Brain microvascular endothelial cell (primary cell): ENCODE data around the gene PRR16.
"Not testable (repeated sequence)": the region's sequence is repeated elsewhere in the genome, so short reads cannot be mapped to it uniquely, and the experiment has no call there.

Experiments
- DNase-seq: peaks from one replicate; pipeline ENCODE4 v3.0.0-alpha.2; 2020
- H3K27ac ChIP-seq: fragments of 250-450 bp; sonication (Bioruptor Pico); 2 replicates; pipeline ENCODE4 v1.5.1; 2020; ENCODE audit warnings: mild to moderate bottlenecking, moderate library complexity
- H3K27me3 ChIP-seq: fragments of 250-450 bp; sonication (Bioruptor Pico); replicated peaks from 2 replicates; pipeline ENCODE4 v1.5.1; 2020; ENCODE audit warnings: mild to moderate bottlenecking
- H3K36me3 ChIP-seq: fragments of 250-450 bp; sonication (Bioruptor Pico); replicated peaks from 2 replicates; pipeline ENCODE4 v1.5.1; 2020; ENCODE audit warnings: mild to moderate bottlenecking
- H3K4me3 ChIP-seq: 2 replicates; pipeline ENCODE4 v1.5.1; 2011; ENCODE audit warnings: low read depth, mild to moderate bottlenecking, control low read depth, low read length, moderate library complexity
- in situ Hi-C: cut with HindIII; loops from 2 replicates; pipeline ENCODE4 v1.10.0; 2017; ENCODE audit warnings: low sequenced_read_pairs, low pct_ligation_motif_present
- TF ChIP-seq, protein P1 (sequence below): IDR thresholded peaks from 2 replicates; pipeline ENCODE4 v1.5.1; 2011; ENCODE audit warnings: low read depth, mild to moderate bottlenecking, moderate library complexity, low read length, control low read depth, inconsistent platforms; ENCODE audit errors: missing control alignments

PRR16 gene

DNA sequence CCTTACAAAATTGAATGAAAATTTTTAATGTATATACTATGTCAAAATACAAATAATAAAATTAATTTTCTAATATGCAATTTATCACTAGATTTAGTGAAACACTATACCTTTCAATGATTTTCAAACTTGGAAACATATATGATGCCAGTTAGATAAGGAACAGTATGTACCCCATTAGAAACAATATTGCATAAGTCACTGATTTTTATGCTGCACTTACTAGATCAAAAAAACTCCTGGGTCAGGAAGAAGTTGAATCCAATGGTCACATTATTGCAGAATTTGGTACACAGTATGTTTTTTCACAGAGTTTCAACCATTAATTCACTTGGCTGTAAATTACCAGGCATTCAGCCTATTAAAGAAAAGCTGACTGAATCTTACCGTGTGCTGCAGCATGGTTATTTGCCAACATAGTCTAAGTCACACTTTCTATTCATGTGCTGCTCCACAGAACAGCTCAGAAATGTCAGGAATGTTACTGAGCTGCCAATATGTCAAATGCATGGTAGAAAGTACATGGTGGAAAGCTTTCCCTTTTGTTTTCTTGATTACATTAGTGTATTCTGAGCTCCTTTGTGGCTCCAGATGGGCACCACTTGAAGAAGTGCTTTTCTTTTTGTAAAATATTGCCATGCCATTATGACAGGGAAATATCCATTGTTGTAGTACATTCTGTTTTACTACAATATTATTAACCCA is 9.9 kb upstream of the PRR16 start:
- Histone ChIP-seq H3K36me3 (no peaks in the 10 kb centered on the region), H3K27me3 (no peaks in the 10 kb centered on the region), H3K27ac (peak overlapping the region; percentile 20), H3K4me3 (no peak overlapping the region)
- in situ Hi-C loops = no loop called here
- DNase-seq = peak; percentile 71
- TF ChIP-seq, protein P1, sequence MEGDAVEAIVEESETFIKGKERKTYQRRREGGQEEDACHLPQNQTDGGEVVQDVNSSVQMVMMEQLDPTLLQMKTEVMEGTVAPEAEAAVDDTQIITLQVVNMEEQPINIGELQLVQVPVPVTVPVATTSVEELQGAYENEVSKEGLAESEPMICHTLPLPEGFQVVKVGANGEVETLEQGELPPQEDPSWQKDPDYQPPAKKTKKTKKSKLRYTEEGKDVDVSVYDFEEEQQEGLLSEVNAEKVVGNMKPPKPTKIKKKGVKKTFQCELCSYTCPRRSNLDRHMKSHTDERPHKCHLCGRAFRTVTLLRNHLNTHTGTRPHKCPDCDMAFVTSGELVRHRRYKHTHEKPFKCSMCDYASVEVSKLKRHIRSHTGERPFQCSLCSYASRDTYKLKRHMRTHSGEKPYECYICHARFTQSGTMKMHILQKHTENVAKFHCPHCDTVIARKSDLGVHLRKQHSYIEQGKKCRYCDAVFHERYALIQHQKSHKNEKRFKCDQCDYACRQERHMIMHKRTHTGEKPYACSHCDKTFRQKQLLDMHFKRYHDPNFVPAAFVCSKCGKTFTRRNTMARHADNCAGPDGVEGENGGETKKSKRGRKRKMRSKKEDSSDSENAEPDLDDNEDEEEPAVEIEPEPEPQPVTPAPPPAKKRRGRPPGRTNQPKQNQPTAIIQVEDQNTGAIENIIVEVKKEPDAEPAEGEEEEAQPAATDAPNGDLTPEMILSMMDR = no peak

DNA sequence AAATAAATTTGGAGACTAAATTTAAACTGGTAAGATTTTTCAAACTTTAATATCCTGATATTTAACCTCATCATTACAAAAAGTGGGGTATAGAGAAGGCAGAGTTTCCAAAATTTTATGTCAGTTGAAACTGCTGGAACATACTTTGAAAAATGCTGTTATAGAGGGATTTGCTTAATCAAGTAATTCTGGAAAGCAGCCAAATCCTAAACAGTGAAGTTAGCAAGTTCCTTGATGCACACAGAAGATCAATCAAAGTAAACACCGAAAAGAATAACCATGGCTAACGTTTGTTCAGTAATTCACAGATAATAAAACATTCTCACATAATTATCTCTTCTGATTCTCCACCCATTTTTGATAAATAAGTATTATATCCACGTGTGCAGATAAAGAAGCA is 8.1 kb upstream of the PRR16 start:
- Histone ChIP-seq H3K36me3 (no peaks in the 10 kb centered on the region), H3K4me3 (no peak overlapping the region), H3K27ac (no peak overlapping the region), H3K27me3 (no peaks in the 10 kb centered on the region)
- in situ Hi-C loops = no loop called here
- no peak for DNase-seq
- TF ChIP-seq, protein P1 = no peak

DNA sequence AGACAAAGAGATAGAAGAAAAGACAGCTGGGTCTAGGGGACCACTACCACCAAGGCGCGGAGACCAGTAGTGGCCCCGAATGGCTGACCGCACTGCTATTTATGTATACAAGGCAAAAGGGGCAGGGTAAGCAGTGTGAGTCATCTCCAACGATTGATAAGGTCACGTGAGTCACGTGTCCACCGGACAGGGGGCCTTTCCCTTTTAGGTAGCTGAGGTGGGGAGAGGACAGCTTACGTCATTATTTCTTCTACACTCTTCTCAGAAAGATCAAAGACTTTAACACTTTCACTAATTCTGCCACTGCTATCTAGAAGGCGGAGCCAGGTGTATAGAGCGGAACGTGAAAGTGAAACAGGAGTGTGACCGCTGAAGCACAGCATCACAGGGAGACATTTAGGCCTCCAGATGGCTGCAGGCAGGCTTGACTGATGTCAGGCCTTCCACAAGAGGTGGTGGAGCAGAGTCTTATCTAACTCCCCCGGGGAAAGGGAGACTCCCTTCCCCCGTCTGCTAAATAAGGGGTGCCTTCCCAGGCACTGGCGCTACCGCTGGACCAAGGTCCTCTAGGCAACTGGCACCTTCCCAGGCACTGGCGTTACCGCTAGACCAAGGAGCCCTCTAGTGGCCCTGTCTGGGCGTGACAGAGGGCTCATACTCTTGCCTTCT is 6.1 kb upstream of the PRR16 start:
- H3K27me3 ChIP-seq = no peaks in the 10 kb centered on the region
- in situ Hi-C loops = no loop called here
- DNase-seq = peak; percentile 62
- no peak overlapping the region for H3K27ac ChIP-seq
- TF ChIP-seq, protein P1 = peak; percentile 75
- no peaks in the 10 kb centered on the region for H3K36me3 ChIP-seq
- H3K4me3 ChIP-seq = peak overlapping the region; percentile 30

DNA sequence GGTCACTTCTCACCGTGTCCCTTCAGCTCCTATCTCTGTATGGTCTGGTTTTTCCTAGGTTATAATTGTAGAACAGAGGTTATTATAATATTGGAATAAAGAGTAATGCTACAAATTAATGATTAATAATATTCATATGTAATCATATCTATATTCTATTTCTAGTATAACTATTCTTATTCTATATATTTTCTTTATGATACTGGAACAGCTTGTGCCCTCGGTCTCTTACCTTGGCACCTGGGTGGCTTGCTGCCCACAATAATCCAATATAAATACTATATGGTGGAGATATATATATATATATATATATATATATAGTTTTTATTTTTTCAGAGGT is 5.6 kb upstream of the PRR16 start:
- H3K36me3 ChIP-seq, H3K27ac ChIP-seq, DNase-seq, H3K27me3 ChIP-seq, H3K4me3 ChIP-seq, in situ Hi-C loops: not testable (repeated sequence)

DNA sequence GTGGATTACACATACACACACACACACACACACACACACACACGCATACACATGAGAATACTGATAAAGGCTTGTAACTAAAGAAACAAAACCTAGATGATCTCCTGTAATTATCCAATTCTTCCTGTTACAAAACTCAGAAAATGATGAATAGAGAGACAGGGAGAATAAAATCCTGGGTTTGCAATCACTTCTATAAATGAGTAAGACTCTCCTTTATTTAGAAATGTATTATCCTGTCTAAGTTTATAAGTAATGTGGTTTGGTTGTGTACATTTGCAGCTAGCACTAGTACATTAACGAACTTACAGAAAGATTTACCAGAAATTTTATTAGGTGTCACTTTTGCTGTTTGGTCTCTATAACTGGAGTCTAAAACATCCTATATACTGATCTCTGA is 2.8 kb upstream of the PRR16 start:
- TF ChIP-seq, protein P1 = no peak
- DNase-seq = no peak
- in situ Hi-C loops = no loop called here
- Histone ChIP-seq H3K27me3 (no peaks in the 10 kb centered on the region), H3K27ac (no peak overlapping the region), H3K4me3 (no peak overlapping the region), H3K36me3 (no peaks in the 10 kb centered on the region)

DNA sequence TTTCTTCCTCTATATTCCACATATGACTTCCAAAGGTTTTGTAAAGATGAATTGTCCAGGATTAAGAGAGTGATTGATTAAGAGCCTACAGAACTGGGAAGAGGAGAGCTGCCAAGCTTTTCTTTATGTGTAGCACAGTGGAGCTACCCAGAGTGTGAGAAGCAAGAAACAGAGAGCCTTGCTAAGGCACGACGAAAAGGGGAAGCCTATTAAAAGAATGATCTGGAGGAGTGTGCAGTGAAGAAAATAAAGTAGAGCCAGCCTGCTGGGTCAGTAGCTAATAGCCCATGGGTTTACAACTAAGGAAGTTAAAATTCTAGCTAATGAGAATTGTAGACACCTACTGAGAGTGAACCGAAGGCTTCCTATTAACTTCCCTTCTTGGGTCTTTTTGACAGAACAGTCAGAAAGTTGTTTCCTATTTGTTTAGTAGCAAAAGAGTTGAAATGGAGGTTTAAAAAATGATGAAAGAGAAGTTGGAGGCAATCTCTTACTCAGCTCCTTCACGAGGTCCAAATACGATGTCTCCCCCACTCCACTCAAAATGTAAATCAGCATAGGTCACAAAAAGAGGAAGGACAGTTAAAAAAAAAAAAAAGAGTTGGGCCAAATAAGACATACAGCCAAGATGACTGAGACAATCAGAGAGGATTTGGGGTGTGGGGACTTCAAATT is 957 bp upstream of the PRR16 start:
- Histone ChIP-seq H3K36me3 (no peaks in the 10 kb centered on the region), H3K27ac (no peak overlapping the region), H3K27me3 (no peaks in the 10 kb centered on the region), H3K4me3 (no peak overlapping the region)
- no peak for DNase-seq
- in situ Hi-C loops = no loop called here
- TF ChIP-seq, protein P1 = no peak
